Measurements from ENCODE around the gene OR1J4. TPM values are rescaled to one million over a fixed set of nuclear protein-coding genes. Genes with fewer than 3 reads are reported as not detected.

Gene OR1J4
- total RNA-seq, 1 experiment from 2014 or later = not detected

GRCh38 chr9:122498883-122499288 lies 20.1 kb upstream of the OR1J4 start:
- Histone ChIP-seq H3K4me3 (ENCODE audit: low read length) (no peak overlapping the region), H3K4me2 (ENCODE audit: low read length) (no peak overlapping the region), H3K9me2 (replicated peaks; ENCODE audit: low read length) (no peaks in the 10 kb centered on the region), H4K20me1 (ENCODE audit: low read length) (no peaks in the 10 kb centered on the region), H3K79me2 (ENCODE audit: low read length) (no peaks in the 10 kb centered on the region), H3K9ac (ENCODE audit: low read length) (no peak overlapping the region), H3K27ac (ENCODE audit: low read length) (no peak overlapping the region), H3F3A (ENCODE audit: low read length, unreplicated experiment) (no peaks in the 10 kb centered on the region), H3K4me1 (ENCODE audit: insufficient read depth, low read length) (no peaks in the 10 kb centered on the region), H3K9me3 (ENCODE audit: low read length) (no peaks in the 10 kb centered on the region), H3K36me3 (ENCODE audit: low read depth, low read length) (no peaks in the 10 kb centered on the region; the same call in 1 of the 2 replicates), H3K27me3 (ENCODE audit: low read length) (peaks cover 11% of the 10 kb centered on the region; the same call in 1 of the 2 replicates), H2AFZ (ENCODE audit: low read length) (no peak overlapping the region)
- DNase-seq (peak; percentile 66), ATAC-seq (0 out of 2 replicates have a peak, but pooled peaks have one; percentile 29)
- CTCF ChIA-PET = interaction anchor here (0.7 to 0.9 kb wide), 2 partner anchors 45 to 851 kb away, joined by 3 to 4 read pairs; no protein-coding TSS in a partner anchor
- POLR2A ChIA-PET (ENCODE audit: unreplicated experiment) = no interaction called here
- intact Hi-C loops (cut with micrococcal nuclease) = no loop called here
- TF ChIP-seq CTCF (conservative IDR thresholded peaks at IDR 0.05; ENCODE audit: low read depth, low read length) = peak; percentile 65
- no peak for TF ChIP-seq EZH2 (IDR thresholded peaks at IDR 0.05; ENCODE audit: low read length, unreplicated experiment)
- TF ChIP-seq EZH2phosphoT487 (IDR thresholded peaks at IDR 0.05; ENCODE audit: borderline replicate concordance, low read length) = no peak
- no TSS peak for BruUV-seq (replicated peaks)

- BruUV-seq (replicated peaks) = no TSS peak
- CTCF ChIA-PET = no interaction called here
- POLR2A ChIA-PET (ENCODE audit: unreplicated experiment) = no interaction called here
These were observed 12.0 kb upstream of the OR1J4 start for GRCh38 chr9:122506964-122507363.

More at GRCh38 chr9:122506964-122507363, 12.0 kb upstream of the OR1J4 start:
- H3K27ac ChIP-seq (ENCODE audit: low read length) = no peak overlapping the region
- no peaks in the 10 kb centered on the region for H3F3A ChIP-seq (ENCODE audit: low read length, unreplicated experiment)
- H3K79me2 ChIP-seq (ENCODE audit: low read length) = no peaks in the 10 kb centered on the region
- H3K4me2 ChIP-seq (ENCODE audit: low read length) = no peak overlapping the region
- TF ChIP-seq EZH2phosphoT487 (IDR thresholded peaks at IDR 0.05; ENCODE audit: borderline replicate concordance, low read length) (no peak), EZH2 (IDR thresholded peaks at IDR 0.05; ENCODE audit: low read length, unreplicated experiment) (no peak), CTCF (conservative IDR thresholded peaks at IDR 0.05; ENCODE audit: low read depth, low read length) (no peak)
- no peak overlapping the region for H3K4me3 ChIP-seq (ENCODE audit: low read length)
- no peak for DNase-seq
- peaks cover 27% of the 10 kb centered on the region for H3K27me3 ChIP-seq (ENCODE audit: low read length)
- H3K36me3 ChIP-seq (ENCODE audit: low read depth, low read length) = no peaks in the 10 kb centered on the region
- no peak overlapping the region for H3K9ac ChIP-seq (ENCODE audit: low read length)
- no peaks in the 10 kb centered on the region for H3K9me3 ChIP-seq (ENCODE audit: low read length)
- no peaks in the 10 kb centered on the region for H3K4me1 ChIP-seq (ENCODE audit: insufficient read depth, low read length)
- no peak for ATAC-seq
- intact Hi-C loops (cut with micrococcal nuclease) = no loop called here
- no peaks in the 10 kb centered on the region for H3K9me2 ChIP-seq (replicated peaks; ENCODE audit: low read length)
- H4K20me1 ChIP-seq (ENCODE audit: low read length) = no peaks in the 10 kb centered on the region
- H2AFZ ChIP-seq (ENCODE audit: low read length) = no peak overlapping the region
